HG03521 (cell line): ENCODE data around the gene BCAS3.

Experiments used
- ATAC-seq: cut with Tn5 transposase; IDR thresholded peaks from one replicate; pipeline ENCODE4 v1.9.1; 2021; ENCODE audit warnings: mild to moderate bottlenecking, moderate library complexity; ENCODE audit not compliant: unreplicated experiment

The BCAS3 gene

DNA sequence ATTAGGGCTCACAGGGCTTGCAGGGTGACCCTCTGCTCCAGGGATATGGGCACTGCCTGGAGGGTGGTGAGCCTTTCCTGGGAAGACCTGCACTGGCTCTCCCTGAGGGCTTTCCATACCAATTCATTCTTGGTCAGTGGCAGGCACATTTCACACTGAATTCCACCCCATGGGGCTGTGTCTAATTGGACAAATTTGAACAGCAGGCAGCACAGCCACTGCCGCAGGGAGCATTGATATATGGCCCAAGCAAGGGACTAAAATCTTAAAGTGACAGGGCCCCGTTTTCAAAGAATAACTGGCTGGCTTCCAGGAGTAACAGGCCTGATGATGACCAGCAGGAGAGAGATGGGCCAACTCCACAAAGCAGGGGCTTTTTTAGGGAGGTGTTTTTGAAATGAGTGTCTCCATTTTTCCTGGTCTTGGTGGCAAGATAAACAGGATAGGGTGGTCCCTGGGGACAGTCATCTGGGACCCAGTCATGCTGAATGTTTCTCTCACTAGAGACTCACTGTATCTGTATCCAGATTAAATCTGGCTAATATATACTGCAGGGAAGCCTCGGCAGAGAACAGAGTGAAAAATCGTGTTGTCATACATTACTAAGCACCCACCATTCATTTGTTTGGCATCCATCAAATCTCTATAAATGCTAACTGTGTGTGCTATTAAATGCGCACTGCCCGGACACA, 647.9 kb downstream of the BCAS3 start:
- ATAC-seq, result no peak

DNA sequence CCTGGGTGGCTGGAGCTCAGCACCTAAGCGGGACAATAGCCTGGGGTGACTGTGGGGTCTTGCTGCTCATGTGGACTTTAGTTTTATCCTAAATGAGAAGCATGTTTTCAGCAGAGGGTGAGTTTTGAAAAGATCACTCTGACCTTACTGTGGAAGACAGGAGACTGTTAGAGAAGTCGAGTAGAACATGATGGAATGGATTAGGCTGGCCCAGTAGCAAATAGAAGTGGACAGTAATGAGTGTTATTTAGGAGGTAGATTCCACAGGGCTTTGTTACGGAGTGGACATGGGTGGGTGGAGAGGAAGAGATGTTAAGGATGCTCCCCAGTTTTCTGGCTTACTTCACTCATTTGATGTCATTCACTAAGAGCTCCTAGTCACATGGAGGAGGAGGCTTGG, 648.7 kb downstream of the BCAS3 start:
- ATAC-seq, result no peak

- no peak for ATAC-seq
These were observed 650.7 kb downstream of the BCAS3 start for GRCh38 chr17:61328351-61328750.

DNA sequence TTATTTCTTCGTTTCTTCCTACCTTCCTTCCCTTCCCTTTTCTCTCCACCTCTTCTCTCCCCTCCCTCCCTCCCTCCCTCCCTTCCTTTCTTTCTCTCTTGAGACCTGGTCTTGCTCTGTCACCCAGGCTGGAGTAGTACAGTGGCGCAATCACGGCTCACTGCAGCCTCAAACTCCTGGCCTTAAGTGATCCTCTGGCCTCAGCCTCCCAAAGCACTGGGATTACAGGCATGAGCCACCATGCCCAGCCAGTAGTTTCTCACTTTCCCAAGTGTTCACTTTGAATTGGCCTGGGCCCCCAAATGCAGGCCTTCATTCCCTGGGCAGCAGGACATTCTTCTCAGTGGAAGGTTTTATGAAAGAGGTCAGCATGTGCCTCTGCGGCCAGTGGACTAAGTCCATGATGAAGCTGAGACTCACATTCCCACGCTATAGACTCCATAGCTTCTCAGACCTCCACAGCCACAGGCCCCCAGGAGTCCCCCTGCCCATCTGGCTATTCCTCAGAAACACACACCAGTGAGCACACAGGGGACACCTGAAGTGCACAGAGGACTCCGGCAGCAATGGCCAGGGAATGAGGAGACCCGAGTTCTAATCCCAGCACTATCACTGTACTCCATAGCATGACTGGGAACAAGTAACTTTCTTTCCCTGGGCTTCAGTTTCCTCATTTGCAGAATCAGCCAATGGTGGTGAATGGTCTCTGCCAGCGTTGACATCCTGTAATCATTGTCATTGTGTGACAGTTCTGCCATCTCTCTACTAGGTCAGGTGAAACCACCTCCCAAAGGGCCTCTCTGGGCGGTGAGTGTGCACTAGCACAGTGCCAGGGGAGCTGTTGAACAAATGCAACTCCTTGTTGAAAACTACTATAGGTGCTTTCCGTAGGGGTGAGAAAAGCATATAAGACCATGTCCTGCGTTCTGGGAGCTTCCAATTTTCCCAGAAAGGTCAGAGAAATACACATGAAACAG, 652.8 kb downstream of the BCAS3 start:
- no peak for ATAC-seq

GRCh38 chr17:61331178-61331577, 653.5 kb downstream of the BCAS3 start:
- no peak for ATAC-seq

DNA sequence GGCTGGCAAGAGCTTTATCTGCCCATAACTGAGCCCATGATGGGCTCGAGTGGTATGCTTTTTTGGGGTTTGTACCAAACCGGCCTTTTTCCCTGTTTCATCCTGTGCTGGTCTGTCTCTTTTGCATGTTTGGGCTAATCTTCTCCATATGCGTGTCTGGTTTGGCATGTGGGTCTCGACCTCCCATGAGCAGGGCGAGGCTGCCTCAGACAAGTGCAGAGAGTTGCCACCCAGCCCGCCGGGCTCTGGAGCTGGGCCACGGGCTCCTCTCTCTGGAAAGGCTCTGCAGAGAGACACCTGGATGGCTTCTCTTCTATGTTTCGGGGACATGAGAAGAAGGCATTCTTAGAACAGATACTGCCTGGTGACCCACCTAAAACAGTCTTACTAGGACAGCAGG, 654.2 kb downstream of the BCAS3 start:
- ATAC-seq, result no peak

DNA sequence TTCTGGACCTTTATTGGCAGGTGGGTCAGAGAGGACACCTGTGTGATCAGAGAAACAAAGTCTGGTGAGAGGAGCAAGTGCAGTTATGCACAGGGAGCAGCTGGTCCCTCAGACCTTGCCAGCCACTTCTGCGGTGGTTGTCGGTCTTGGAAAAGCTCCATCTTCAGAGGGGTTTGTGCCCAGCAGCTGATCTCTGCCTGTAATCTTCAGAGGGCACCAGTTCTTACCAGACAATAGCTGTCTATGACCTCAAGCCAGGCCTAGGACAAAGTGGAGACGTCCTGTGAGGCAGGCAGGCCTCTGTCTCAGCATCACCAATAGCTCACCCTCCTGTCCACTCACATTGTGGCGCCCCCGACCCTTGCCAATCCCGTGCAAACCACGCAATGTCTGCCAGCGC, 655.5 kb downstream of the BCAS3 start:
- no peak for ATAC-seq

DNA sequence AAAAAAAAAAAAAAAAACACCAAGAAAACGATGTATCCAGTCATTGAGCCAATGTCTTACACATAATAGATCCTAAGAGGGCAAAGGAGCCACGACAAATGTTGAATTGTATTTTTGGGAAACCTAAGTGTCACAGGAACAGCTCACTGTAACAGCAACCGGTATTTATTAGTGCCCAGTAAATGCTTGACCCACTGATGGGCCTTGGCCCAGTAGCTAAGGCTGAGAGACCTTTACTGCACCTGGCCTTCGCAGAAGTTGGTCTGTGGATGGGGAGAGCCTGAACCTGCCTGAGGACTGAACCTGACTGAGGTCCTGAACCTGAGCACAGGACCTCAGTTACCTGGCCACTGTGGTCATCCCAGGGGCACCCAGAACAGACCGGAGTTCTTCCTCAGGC, 657.0 kb downstream of the BCAS3 start:
- ATAC-seq, result no peak

GRCh38 chr17:61335105-61335844, 657.6 kb downstream of the BCAS3 start:
- ATAC-seq, result no peak

GRCh38 chr17:61335845-61336655, 658.4 kb downstream of the BCAS3 start:
- ATAC-seq, result no peak

- ATAC-seq, result no peak
These were observed 659.6 kb downstream of the BCAS3 start for GRCh38 chr17:61337290-61337689.

- no peak for ATAC-seq
These were observed 660.5 kb downstream of the BCAS3 start for GRCh38 chr17:61338000-61338798.

DNA sequence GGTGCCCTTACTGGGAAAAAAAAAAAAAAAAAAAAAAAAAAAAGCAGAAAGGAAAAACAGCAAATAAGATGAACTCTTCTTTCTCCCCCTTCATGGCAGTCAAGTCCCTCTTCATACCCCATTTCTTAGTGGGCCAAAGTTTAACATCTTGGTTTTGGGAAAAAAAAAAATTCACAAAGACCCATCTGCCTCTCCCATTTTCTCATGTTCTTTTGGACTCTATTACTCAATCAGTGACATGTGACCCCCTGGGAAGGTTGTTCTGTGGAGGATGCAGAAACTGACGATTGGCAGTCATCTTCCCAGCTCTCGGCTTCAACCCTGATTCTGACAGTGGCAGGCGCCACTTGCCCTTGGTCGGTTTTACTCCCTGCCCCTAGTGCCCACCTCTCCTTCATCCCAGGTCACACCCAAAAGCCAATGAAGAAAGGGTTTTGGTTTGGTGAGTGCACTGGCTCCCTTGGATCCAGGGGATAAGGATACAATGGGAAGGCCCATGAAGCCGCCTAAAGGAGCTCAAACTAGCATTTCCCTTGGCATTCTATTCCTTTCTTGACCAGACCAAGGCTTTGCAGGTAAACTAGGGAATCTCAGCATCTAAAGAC, 661.3 kb downstream of the BCAS3 start:
- ATAC-seq, result no peak

- no peak for ATAC-seq
These were observed 663.0 kb downstream of the BCAS3 start for GRCh38 chr17:61340431-61341209.

DNA sequence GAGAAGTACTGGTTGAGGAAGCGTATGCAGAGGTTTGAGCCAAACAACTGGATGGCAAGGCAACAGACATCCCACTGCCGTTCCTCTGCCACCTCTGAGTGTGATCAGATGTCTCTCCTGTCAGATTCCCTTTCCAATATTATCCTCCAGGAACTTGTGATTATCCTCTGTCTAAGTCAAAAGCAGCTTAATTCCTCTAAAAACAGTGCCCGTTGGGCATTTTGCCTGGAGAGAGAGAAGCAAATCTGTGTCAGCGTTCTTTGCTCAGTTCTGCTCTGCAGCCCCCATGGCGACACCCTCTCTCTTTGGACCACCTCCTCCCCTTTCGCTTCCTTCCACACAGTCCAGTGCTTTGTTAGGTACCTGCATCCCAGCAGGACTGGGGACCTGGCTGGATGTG, 665.9 kb downstream of the BCAS3 start:
- ATAC-seq, result no peak

DNA sequence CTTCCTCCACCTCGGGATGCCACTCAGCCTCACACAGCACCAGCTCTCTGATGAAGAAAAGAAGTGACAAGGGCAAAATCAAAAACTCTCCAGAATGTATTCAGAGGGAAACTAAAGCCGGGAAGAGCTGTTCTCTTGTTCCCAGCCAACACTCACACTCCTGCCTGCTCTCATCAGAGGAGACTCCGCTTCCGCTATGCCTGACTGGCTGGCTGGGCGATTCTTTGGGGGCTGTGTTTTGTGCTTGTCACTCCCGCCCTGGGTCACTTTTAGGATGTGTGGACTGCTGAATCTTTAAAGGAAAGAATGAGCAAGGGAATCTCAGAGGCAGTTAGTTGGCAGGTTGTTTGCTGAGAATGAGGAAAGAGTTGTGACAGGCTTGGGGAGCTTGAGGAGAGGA, 667.4 kb downstream of the BCAS3 start:
- no peak for ATAC-seq

- no peak for ATAC-seq
These were observed 668.4 kb downstream of the BCAS3 start for GRCh38 chr17:61345825-61346666.

GRCh38 chr17:61349350-61349749, 671.7 kb downstream of the BCAS3 start:
- no peak for ATAC-seq
